GM12878 (cell line): ENCODE data around the gene THUMPD3. TPM values are rescaled to one million over a fixed set of nuclear protein-coding genes. Genes with fewer than 3 reads are reported as not detected.

Source experiments
- BCL3 ChIP-seq: IDR thresholded peaks from 2 replicates; pipeline ENCODE4 v1.6.1; 2011; ENCODE audit warnings: borderline replicate concordance, low read depth, mild to moderate bottlenecking, moderate library complexity, low read length; ENCODE audit not compliant: insufficient read depth, poor library complexity, severe bottlenecking
- CREM ChIP-seq: IDR thresholded peaks from 2 replicates; pipeline ENCODE4 v1.6.1; 2014; ENCODE audit warnings: antibody characterized with exemption, low read depth
- DPF2 ChIP-seq: fragments of 450-650 bp; IDR thresholded peaks from 2 replicates; pipeline ENCODE4 v1.6.1; 2017; ENCODE audit warnings: mild to moderate bottlenecking
- ETV6 ChIP-seq, 2 experiments: fragments of 450-650 bp in 1 of 2; IDR thresholded peaks in 1 of 2; conservative IDR thresholded peaks in 1 of 2; 2 replicates each; pipeline ENCODE4 v1.6.1; 2014; ENCODE audit warnings: antibody characterized with exemption in 1 of 2, borderline replicate concordance in 1 of 2, low read depth in 1 of 2, mild to moderate bottlenecking in 1 of 2, moderate library complexity in 1 of 2
- NFIC ChIP-seq: IDR thresholded peaks from 2 replicates; pipeline ENCODE4 v1.6.1; 2012; ENCODE audit warnings: low read depth, mild to moderate bottlenecking, inconsistent platforms, low read length, moderate library complexity
- PKNOX1 ChIP-seq: fragments of 450-650 bp; IDR thresholded peaks from 2 replicates; pipeline ENCODE4 v1.6.1; 2016; ENCODE audit warnings: mild to moderate bottlenecking
- SKIL ChIP-seq: fragments of 450-650 bp; IDR thresholded peaks from 2 replicates; pipeline ENCODE4 v1.6.1; 2017; ENCODE audit warnings: mild to moderate bottlenecking, low read depth, inconsistent platforms; ENCODE audit not compliant: poor library complexity, severe bottlenecking
- ZNF24 ChIP-seq: fragments of 450-650 bp; IDR thresholded peaks from 2 replicates; pipeline ENCODE4 v1.6.1; 2017; ENCODE audit warnings: antibody characterized with exemption, mild to moderate bottlenecking
- ZNF592 ChIP-seq: fragments of 450-650 bp; IDR thresholded peaks from 2 replicates; pipeline ENCODE4 v1.6.1; 2017; ENCODE audit warnings: mild to moderate bottlenecking, moderate library complexity
- polyA plus RNA-seq, 11 experiments: library from polyadenylated mRNA; depleted of rRNA in 4 of 11; unstranded in 6 of 11; stranded (reverse) in 5 of 11; fragments of >200 nt; fragmentation: Nextera tagmentation in 4 of 11; fragmentation: Illumina TruSeq in 1 of 11; extraction: Ambion mirVana in 4 of 11; extraction: Trizol in 1 of 11; gene quantifications; 1 replicate in 1 of 11; 2 replicates in 10 of 11; pipeline versions ENCODE4 v1.2.1 to v1.2.3, GENCODE V29; 2011 to 2016; ENCODE audit warnings: inconsistent platforms in 2 of 11, missing spikeins in 2 of 11, low read depth in 1 of 11
- total RNA-seq, 4 experiments: library from RNA; depleted of rRNA in 3 of 4; stranded (reverse); fragments of >200 nt in 3 of 4; fragmentation: Illumina TruSeq in 1 of 4; extraction: Trizol in 1 of 4; gene quantifications; 2 replicates each; pipeline versions ENCODE4 v1.2.1 to v1.2.3, GENCODE V29; 2013 to 2021
- TF ChIP-seq, protein P1 (sequence below): fragments of 450-650 bp; IDR thresholded peaks from 2 replicates; pipeline ENCODE4 v1.6.1; 2017; ENCODE audit warnings: antibody characterized with exemption, mild to moderate bottlenecking, moderate library complexity
- TF ChIP-seq, protein P2 (sequence below): fragments of 450-650 bp; formaldehyde crosslinking; IDR thresholded peaks from 2 replicates; pipeline ENCODE4 v1.4.0; 2020; ENCODE audit warnings: mild to moderate bottlenecking, moderate library complexity

The THUMPD3 gene
- total and polyA plus RNA-seq, 10 of the 15 experiments (the other 5 are each of a cell fraction or from before 2014, with no cell fraction given): 28.7 to 47.4 (median 41.8) TPM

GRCh38 chr3:9331171-9331570 is 31.7 kb upstream of the THUMPD3 start (continued):
- TF ChIP-seq, protein P1, sequence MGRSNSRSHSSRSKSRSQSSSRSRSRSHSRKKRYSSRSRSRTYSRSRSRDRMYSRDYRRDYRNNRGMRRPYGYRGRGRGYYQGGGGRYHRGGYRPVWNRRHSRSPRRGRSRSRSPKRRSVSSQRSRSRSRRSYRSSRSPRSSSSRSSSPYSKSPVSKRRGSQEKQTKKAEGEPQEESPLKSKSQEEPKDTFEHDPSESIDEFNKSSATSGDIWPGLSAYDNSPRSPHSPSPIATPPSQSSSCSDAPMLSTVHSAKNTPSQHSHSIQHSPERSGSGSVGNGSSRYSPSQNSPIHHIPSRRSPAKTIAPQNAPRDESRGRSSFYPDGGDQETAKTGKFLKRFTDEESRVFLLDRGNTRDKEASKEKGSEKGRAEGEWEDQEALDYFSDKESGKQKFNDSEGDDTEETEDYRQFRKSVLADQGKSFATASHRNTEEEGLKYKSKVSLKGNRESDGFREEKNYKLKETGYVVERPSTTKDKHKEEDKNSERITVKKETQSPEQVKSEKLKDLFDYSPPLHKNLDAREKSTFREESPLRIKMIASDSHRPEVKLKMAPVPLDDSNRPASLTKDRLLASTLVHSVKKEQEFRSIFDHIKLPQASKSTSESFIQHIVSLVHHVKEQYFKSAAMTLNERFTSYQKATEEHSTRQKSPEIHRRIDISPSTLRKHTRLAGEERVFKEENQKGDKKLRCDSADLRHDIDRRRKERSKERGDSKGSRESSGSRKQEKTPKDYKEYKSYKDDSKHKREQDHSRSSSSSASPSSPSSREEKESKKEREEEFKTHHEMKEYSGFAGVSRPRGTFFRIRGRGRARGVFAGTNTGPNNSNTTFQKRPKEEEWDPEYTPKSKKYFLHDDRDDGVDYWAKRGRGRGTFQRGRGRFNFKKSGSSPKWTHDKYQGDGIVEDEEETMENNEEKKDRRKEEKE: no peak
- TF ChIP-seq, protein P2, sequence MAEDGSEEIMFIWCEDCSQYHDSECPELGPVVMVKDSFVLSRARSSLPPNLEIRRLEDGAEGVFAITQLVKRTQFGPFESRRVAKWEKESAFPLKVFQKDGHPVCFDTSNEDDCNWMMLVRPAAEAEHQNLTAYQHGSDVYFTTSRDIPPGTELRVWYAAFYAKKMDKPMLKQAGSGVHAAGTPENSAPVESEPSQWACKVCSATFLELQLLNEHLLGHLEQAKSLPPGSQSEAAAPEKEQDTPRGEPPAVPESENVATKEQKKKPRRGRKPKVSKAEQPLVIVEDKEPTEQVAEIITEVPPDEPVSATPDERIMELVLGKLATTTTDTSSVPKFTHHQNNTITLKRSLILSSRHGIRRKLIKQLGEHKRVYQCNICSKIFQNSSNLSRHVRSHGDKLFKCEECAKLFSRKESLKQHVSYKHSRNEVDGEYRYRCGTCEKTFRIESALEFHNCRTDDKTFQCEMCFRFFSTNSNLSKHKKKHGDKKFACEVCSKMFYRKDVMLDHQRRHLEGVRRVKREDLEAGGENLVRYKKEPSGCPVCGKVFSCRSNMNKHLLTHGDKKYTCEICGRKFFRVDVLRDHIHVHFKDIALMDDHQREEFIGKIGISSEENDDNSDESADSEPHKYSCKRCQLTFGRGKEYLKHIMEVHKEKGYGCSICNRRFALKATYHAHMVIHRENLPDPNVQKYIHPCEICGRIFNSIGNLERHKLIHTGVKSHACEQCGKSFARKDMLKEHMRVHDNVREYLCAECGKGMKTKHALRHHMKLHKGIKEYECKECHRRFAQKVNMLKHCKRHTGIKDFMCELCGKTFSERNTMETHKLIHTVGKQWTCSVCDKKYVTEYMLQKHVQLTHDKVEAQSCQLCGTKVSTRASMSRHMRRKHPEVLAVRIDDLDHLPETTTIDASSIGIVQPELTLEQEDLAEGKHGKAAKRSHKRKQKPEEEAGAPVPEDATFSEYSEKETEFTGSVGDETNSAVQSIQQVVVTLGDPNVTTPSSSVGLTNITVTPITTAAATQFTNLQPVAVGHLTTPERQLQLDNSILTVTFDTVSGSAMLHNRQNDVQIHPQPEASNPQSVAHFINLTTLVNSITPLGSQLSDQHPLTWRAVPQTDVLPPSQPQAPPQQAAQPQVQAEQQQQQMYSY (CRISPR knock-in tag): no peak
- TF ChIP-seq ZNF592: no peak
- TF ChIP-seq BCL3: no peak
- no peak for TF ChIP-seq SKIL
- TF ChIP-seq CREM: no peak
- TF ChIP-seq DPF2: no peak
- no peak for TF ChIP-seq ETV6 (conservative IDR thresholded peaks at IDR 0.05 in 1 of 2, IDR thresholded peaks at IDR 0.05 in 1 of 2; ENCODE audit: borderline replicate concordance in 1 of 2, low read depth in 1 of 2)
- no peak for TF ChIP-seq NFIC
- no peak for TF ChIP-seq PKNOX1
- no peak for TF ChIP-seq ZNF24
